Ascending aorta (tissue), 2 donors: Measurements from ENCODE around the gene PLB1. TPM values are rescaled to one million over a fixed set of nuclear protein-coding genes. Genes with fewer than 3 reads are reported as not detected.
A peak's percentile ranks its signal among the peaks of the same experiment; 100 is the strongest.

ENCODE experiments used
- DNase-seq, 2 donors: peaks; one replicate each; pipeline ENCODE4 v3.0.0-alpha.2; 2019; ENCODE audit warnings: low spot score in 2 of 2
- H3K27ac ChIP-seq, 2 donors: fragments of 200-600 bp; sonication (generic); one replicate each; pipeline ENCODE4 v1.5.1; 2016 to 2017; ENCODE audit warnings: mild to moderate bottlenecking in 1 of 2
- H3K27me3 ChIP-seq: fragments of 200-600 bp; sonication (generic); one replicate; pipeline ENCODE4 v1.5.1; 2017
- H3K36me3 ChIP-seq, 2 donors: fragments of 200-600 bp; sonication (generic); one replicate each; pipeline ENCODE4 v1.5.1; 2016
- H3K4me1 ChIP-seq, 2 donors: fragments of 200-600 bp; sonication (generic); one replicate each; pipeline ENCODE4 v1.5.1; 2016 to 2017; ENCODE audit warnings: mild to moderate bottlenecking in 1 of 2
- H3K4me3 ChIP-seq, 2 donors: fragments of 200-600 bp; sonication (generic); one replicate each; pipeline ENCODE4 v1.5.1; 2016 to 2017; ENCODE audit warnings: mild to moderate bottlenecking in 1 of 2
- H3K9me3 ChIP-seq, 2 donors: fragments of 200-600 bp; sonication (generic); one replicate each; pipeline ENCODE4 v1.5.1; 2016
- intact Hi-C: fragments of 100-400 bp; cut with DNase I; formaldehyde crosslinking; loops from one replicate; pipeline ENCODE4 v1.15.1; 2023
- total RNA-seq: library from RNA; depleted of rRNA; stranded (reverse); fragments of >200 nt; gene quantifications from one replicate; pipeline ENCODE4 v1.1.0, GENCODE V29; 2016
- TF ChIP-seq, protein P1 (sequence below), 3 experiments: fragments of 200-600 bp in 2 of 3; fragments of 450-650 bp in 1 of 3; sonication (generic) in 2 of 3; IDR thresholded peaks; one replicate each; pipeline ENCODE4 v1.5.1; 2016 to 2019; ENCODE audit warnings: antibody characterized with exemption in 3 of 3, mild to moderate bottlenecking in 1 of 3, moderate library complexity in 1 of 3

Gene PLB1
- total RNA-seq, 1 donor from 2014 or later: 9.7 TPM

DNA sequence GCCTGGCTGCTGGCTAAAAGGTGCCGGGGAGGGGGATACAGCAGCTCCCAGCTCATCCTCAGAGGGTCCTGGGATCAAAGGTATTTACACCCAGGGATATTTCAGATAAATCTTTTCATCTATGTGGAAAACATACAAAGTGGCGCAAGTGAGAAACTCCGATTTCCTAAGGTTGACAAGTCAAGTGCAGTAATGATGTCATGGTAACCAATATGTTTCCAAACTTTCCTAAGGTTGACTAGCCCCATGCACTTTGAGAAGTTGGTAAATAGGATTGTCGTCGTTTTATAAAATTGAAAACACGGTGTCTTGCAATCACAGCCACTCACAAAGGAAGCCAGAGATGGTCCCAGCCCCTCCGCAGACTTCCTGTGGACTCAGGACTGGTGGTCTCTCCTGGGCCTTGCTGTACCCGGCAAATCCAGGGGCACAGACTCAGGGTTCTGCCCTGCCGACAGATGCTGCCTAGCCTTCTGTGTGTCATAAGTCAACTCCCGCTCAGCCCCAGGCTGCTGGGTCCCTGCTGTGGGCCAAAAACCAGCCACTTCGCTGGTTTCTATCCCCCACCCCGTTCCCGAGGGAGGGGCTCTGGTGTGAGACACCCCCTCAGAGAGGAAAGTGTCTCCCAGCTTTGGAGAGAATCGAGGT lies 144.5 kb downstream of the PLB1 start:
- Histone ChIP-seq H3K9me3 (no peaks in the 10 kb centered on the region), H3K4me1 (peaks cover 33 to 55% of the 10 kb centered on the region in 2 donors), H3K27me3 (no peaks in the 10 kb centered on the region), H3K36me3 (no peaks in the 10 kb centered on the region), H3K27ac (peak overlapping the region; percentile 94 to 98), H3K4me3 (no peak overlapping the region)
- TF ChIP-seq, protein P1, sequence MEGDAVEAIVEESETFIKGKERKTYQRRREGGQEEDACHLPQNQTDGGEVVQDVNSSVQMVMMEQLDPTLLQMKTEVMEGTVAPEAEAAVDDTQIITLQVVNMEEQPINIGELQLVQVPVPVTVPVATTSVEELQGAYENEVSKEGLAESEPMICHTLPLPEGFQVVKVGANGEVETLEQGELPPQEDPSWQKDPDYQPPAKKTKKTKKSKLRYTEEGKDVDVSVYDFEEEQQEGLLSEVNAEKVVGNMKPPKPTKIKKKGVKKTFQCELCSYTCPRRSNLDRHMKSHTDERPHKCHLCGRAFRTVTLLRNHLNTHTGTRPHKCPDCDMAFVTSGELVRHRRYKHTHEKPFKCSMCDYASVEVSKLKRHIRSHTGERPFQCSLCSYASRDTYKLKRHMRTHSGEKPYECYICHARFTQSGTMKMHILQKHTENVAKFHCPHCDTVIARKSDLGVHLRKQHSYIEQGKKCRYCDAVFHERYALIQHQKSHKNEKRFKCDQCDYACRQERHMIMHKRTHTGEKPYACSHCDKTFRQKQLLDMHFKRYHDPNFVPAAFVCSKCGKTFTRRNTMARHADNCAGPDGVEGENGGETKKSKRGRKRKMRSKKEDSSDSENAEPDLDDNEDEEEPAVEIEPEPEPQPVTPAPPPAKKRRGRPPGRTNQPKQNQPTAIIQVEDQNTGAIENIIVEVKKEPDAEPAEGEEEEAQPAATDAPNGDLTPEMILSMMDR (IDR thresholded peaks at IDR 0.05): no peak
- no peak for DNase-seq
- intact Hi-C loops: no loop called here

DNA sequence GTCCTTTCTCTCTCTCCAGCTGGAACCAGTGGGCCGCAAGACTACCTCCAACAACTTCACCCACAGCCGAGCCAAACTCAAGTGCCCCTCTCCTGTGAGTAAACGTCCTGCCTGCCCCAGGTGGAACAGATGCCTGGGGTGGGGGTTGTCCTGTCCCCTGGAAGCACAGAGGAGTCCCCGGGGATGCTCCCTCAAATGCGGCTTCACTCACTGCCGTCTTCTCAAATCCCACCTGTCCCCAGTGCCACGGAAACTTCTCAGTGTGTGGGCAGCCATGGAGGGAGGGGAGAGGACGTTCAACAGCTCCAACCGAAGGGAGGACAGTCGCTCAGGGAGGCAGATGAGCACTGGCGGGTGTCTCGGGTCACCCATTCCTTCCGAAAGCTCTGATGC lies 145.0 kb downstream of the PLB1 start:
- H3K9me3 ChIP-seq: no peaks in the 10 kb centered on the region
- H3K27me3 ChIP-seq: no peaks in the 10 kb centered on the region
- TF ChIP-seq, protein P1 (IDR thresholded peaks at IDR 0.05): no peak
- no peak for DNase-seq
- H3K4me1 ChIP-seq: peaks cover 33 to 51% of the 10 kb centered on the region in 2 donors
- H3K36me3 ChIP-seq: no peaks in the 10 kb centered on the region
- no peak overlapping the region for H3K4me3 ChIP-seq
- intact Hi-C loops: no loop called here
- H3K27ac ChIP-seq: peak overlapping the region; percentile 94 to 98

DNA sequence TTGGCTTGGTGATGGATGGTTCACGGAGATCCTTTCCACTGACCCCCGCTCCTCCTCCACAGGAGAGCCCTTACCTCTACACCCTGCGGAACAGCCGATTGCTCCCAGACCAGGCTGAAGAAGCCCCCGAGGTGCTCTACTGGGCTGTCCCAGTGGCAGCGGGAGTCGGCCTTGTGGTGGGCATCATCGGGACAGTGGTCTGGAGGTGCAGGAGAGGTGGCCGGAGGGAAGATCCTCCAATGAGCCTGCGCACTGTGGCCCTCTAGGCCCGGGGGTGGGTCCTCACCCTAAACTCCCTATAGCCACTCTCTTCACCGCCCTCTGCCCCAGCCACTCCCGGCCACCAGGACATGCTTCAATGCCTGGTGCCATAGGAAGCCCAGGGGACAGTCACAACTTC lies 146.9 kb downstream of the PLB1 start:
- Histone ChIP-seq H3K9me3 (no peaks in the 10 kb centered on the region), H3K27ac (peak overlapping the region; percentile 91 to 92), H3K27me3 (no peaks in the 10 kb centered on the region), H3K36me3 (no peaks in the 10 kb centered on the region), H3K4me3 (no peak overlapping the region), H3K4me1 (peaks cover 21 to 44% of the 10 kb centered on the region in 2 donors)
- intact Hi-C loops: no loop called here
- TF ChIP-seq, protein P1 (IDR thresholded peaks at IDR 0.05): no peak
- DNase-seq: no peak

DNA sequence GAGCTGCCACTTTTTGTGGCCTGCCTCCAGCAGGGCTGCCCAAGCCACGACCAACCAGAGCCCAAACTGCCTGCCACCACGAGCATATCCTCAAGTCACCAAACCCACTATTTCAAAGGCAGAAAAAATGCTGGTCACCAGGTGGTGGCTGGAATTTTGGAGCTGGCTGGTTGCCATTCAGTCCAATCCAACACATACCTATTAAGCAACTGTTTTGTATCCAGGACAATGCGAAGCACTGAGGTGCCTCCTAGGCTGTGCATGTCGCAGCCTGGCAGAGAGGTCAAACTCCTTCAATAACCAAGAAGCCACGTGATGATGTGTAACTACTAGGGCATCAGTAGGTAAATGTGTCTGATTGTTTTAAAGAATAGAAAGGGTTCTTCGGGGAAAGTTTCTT lies 147.5 kb downstream of the PLB1 start:
- Histone ChIP-seq H3K27ac (peak overlapping the region; percentile 91 to 92), H3K36me3 (no peaks in the 10 kb centered on the region), H3K4me1 (peaks cover 21 to 41% of the 10 kb centered on the region in 2 donors), H3K4me3 (no peak overlapping the region), H3K9me3 (no peaks in the 10 kb centered on the region), H3K27me3 (no peaks in the 10 kb centered on the region)
- no peak for DNase-seq
- intact Hi-C loops: no loop called here
- TF ChIP-seq, protein P1 (IDR thresholded peaks at IDR 0.05): no peak

DNA sequence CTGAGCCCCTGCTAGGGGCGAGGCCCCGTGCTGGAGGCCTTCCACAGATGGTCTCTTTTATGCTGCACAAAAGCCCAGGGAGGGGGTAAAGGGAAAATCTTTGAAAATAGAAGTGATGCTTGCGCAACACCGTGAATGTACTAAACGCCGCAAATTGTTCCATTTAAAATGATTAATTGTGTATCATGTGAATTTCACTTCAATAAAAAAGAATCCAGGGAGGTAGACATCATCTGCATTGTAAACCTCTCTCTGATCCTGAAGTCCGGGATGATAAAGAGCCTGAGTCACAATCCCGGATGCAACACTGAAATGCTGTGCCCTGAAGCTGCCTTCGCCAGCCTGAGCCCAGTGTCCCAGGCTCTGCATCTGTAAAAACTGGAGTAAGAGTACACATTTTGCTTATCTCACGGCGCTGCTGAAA lies 148.1 kb downstream of the PLB1 start:
- H3K4me3 ChIP-seq: peak overlapping the region in 1 of 2 donors; percentile 47
- peak in 1 of 2 donors; percentile 83 for DNase-seq
- H3K9me3 ChIP-seq: no peaks in the 10 kb centered on the region
- TF ChIP-seq, protein P1 (IDR thresholded peaks at IDR 0.05): no peak
- peaks cover 20 to 44% of the 10 kb centered on the region in 2 donors for H3K4me1 ChIP-seq
- no peaks in the 10 kb centered on the region for H3K27me3 ChIP-seq
- H3K36me3 ChIP-seq: no peaks in the 10 kb centered on the region
- intact Hi-C loops: no loop called here
- peak overlapping the region; percentile 91 to 92 for H3K27ac ChIP-seq
